ENCODE results near the gene BACE1. TPM values are rescaled to one million over a fixed set of nuclear protein-coding genes. Genes with fewer than 3 reads are reported as not detected.

Gene BACE1
- polyA plus RNA-seq, 1 donor from 2014 or later = 21.0 TPM

DNA sequence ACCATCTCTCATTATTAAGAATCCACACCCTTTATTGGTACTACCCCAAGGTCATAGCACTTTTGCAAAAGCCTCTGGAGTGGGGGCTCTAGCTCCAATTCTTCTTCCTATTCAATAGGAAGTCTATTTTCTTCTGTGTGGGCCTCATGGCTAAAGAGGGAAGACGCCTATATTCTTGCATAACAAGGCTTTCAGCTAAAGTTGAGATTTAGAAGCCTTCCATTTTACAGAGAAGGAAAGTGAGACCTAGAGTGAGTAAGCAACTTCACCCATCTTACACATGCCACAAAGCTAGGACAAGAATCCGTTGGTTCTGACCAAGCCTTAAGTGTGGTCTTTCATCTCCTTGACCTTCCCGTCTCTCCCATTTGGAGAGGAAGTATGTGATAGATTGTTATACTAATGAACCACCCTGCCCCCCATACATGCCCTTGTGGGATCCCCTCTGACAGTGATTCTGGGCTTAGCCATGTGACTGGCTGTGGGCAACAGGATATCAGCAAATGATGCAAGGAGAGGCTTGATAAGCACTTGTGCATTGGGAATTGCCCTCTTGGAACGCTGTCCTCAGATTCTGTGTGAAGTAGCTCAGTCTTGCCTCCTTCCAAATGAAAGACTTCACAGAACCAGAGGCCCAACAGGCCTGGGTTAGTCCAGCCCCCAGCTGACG lies 12.3 kb downstream of the BACE1 start:
- no peak overlapping the region for H2AFZ ChIP-seq (ENCODE audit: low read depth, low read length)
- H4K20me1 ChIP-seq (ENCODE audit: insufficient read depth) = no peaks in the 10 kb centered on the region
- no peaks in the 10 kb centered on the region for H3K9me2 ChIP-seq (ENCODE audit: insufficient read depth, low read length)
- H3F3A ChIP-seq (ENCODE audit: insufficient read depth, low read length, poor library complexity, severe bottlenecking) = no peaks in the 10 kb centered on the region
- no peak for TF ChIP-seq MXI1 (conservative IDR thresholded peaks at IDR 0.05; ENCODE audit: poor library complexity, severe bottlenecking)
- no peak for TF ChIP-seq POLR2AphosphoS5 (IDR thresholded peaks at IDR 0.05)
- no peak overlapping the region for H3K4me3 ChIP-seq (ENCODE audit: low read length)
- H3K4me2 ChIP-seq (ENCODE audit: low read length) = no peak overlapping the region
- no peak overlapping the region for H3K27ac ChIP-seq (ENCODE audit: low read length)
- H3K27me3 ChIP-seq (ENCODE audit: insufficient read depth, low read depth, low read length) = no peaks in the 10 kb centered on the region
- H3K36me3 ChIP-seq (ENCODE audit: insufficient read depth, low read length) = no peaks in the 10 kb centered on the region
- no peaks in the 10 kb centered on the region for H3K9me3 ChIP-seq (ENCODE audit: low read length)
- no peak overlapping the region for H3K9ac ChIP-seq (ENCODE audit: low read length)
- no peaks in the 10 kb centered on the region for H3K79me2 ChIP-seq (replicated peaks; ENCODE audit: insufficient read depth, low read length)

- Histone ChIP-seq H3K9me2 (ENCODE audit: insufficient read depth, low read length) (no peaks in the 10 kb centered on the region), H3K27ac (ENCODE audit: low read length) (no peak overlapping the region), H3K79me2 (replicated peaks; ENCODE audit: insufficient read depth, low read length) (no peaks in the 10 kb centered on the region), H2AFZ (ENCODE audit: low read depth, low read length) (no peak overlapping the region), H3K36me3 (ENCODE audit: insufficient read depth, low read length) (no peaks in the 10 kb centered on the region), H3F3A (ENCODE audit: insufficient read depth, low read length, poor library complexity, severe bottlenecking) (no peaks in the 10 kb centered on the region), H3K4me2 (ENCODE audit: low read length) (no peak overlapping the region), H4K20me1 (ENCODE audit: insufficient read depth) (no peaks in the 10 kb centered on the region), H3K27me3 (ENCODE audit: insufficient read depth, low read depth, low read length) (no peaks in the 10 kb centered on the region), H3K4me3 (ENCODE audit: low read length) (no peak overlapping the region), H3K9me3 (ENCODE audit: low read length) (no peaks in the 10 kb centered on the region), H3K9ac (ENCODE audit: low read length) (no peak overlapping the region)
- TF ChIP-seq, protein P1, sequence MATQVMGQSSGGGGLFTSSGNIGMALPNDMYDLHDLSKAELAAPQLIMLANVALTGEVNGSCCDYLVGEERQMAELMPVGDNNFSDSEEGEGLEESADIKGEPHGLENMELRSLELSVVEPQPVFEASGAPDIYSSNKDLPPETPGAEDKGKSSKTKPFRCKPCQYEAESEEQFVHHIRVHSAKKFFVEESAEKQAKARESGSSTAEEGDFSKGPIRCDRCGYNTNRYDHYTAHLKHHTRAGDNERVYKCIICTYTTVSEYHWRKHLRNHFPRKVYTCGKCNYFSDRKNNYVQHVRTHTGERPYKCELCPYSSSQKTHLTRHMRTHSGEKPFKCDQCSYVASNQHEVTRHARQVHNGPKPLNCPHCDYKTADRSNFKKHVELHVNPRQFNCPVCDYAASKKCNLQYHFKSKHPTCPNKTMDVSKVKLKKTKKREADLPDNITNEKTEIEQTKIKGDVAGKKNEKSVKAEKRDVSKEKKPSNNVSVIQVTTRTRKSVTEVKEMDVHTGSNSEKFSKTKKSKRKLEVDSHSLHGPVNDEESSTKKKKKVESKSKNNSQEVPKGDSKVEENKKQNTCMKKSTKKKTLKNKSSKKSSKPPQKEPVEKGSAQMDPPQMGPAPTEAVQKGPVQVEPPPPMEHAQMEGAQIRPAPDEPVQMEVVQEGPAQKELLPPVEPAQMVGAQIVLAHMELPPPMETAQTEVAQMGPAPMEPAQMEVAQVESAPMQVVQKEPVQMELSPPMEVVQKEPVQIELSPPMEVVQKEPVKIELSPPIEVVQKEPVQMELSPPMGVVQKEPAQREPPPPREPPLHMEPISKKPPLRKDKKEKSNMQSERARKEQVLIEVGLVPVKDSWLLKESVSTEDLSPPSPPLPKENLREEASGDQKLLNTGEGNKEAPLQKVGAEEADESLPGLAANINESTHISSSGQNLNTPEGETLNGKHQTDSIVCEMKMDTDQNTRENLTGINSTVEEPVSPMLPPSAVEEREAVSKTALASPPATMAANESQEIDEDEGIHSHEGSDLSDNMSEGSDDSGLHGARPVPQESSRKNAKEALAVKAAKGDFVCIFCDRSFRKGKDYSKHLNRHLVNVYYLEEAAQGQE (IDR thresholded peaks at IDR 0.05; ENCODE audit: borderline replicate concordance) = no peak
- TF ChIP-seq POLR2AphosphoS5 (IDR thresholded peaks at IDR 0.05) (no peak), EZH2 (IDR thresholded peaks at IDR 0.05; ENCODE audit: borderline replicate concordance, insufficient read depth, low read length, poor library complexity, severe bottlenecking) (no peak), RAD21 (conservative IDR thresholded peaks at IDR 0.05) (no peak), TAF1 (IDR thresholded peaks at IDR 0.05; ENCODE audit: low read depth) (no peak), SMC3 (conservative IDR thresholded peaks at IDR 0.05; ENCODE audit: poor library complexity) (no peak), MXI1 (conservative IDR thresholded peaks at IDR 0.05; ENCODE audit: poor library complexity, severe bottlenecking) (no peak), EP300 (conservative IDR thresholded peaks at IDR 0.05; ENCODE audit: poor library complexity, severe bottlenecking) (no peak)
- TF ChIP-seq, protein P2, sequence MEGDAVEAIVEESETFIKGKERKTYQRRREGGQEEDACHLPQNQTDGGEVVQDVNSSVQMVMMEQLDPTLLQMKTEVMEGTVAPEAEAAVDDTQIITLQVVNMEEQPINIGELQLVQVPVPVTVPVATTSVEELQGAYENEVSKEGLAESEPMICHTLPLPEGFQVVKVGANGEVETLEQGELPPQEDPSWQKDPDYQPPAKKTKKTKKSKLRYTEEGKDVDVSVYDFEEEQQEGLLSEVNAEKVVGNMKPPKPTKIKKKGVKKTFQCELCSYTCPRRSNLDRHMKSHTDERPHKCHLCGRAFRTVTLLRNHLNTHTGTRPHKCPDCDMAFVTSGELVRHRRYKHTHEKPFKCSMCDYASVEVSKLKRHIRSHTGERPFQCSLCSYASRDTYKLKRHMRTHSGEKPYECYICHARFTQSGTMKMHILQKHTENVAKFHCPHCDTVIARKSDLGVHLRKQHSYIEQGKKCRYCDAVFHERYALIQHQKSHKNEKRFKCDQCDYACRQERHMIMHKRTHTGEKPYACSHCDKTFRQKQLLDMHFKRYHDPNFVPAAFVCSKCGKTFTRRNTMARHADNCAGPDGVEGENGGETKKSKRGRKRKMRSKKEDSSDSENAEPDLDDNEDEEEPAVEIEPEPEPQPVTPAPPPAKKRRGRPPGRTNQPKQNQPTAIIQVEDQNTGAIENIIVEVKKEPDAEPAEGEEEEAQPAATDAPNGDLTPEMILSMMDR (IDR thresholded peaks at IDR 0.05; ENCODE audit: poor library complexity, severe bottlenecking) = no peak
Measured at GRCh38 chr11:117303101-117303500, 13.0 kb downstream of the BACE1 start.

Data from neural cell (in vitro differentiated cells).